WTC11 (cell line): ENCODE data around the gene SNX7.

ENCODE experiments used
- CTCF ChIP-seq: fragments of 200-600 bp; IDR thresholded peaks from 2 replicates; pipeline ENCODE4 v1.8.0; 2022; ENCODE audit warnings: antibody characterized with exemption
- GABPB1 ChIP-seq: sonication (generic); formaldehyde crosslinking; IDR thresholded peaks from 2 replicates; pipeline ENCODE4 v1.8.1; 2023; ENCODE audit warnings: mild to moderate bottlenecking, missing genetic modification reagents
- GRHL2 ChIP-seq: fragments of 250-450 bp; sonication (Bioruptor Pico); IDR thresholded peaks from 2 replicates; pipeline ENCODE4 v1.8.0; 2022; ENCODE audit warnings: mild to moderate bottlenecking, moderate library complexity; ENCODE audit not compliant: insufficient replicate concordance, severe bottlenecking
- JAZF1 ChIP-seq: fragments of 250-450 bp; sonication (Bioruptor Pico); IDR thresholded peaks from 2 replicates; pipeline ENCODE4 v1.9.0; 2021; ENCODE audit warnings: moderate library complexity, mild to moderate bottlenecking, inconsistent platforms
- JUN ChIP-seq: sonication (generic); formaldehyde crosslinking; IDR thresholded peaks from 2 replicates; pipeline ENCODE4 v1.8.0; 2023; ENCODE audit warnings: mild to moderate bottlenecking, missing genetic modification reagents
- MAX ChIP-seq: sonication (generic); formaldehyde crosslinking; IDR thresholded peaks from 2 replicates; pipeline ENCODE4 v1.8.0; 2022; ENCODE audit warnings: mild to moderate bottlenecking, missing genetic modification reagents
- NR2C2 ChIP-seq: sonication (generic); formaldehyde crosslinking; IDR thresholded peaks from 2 replicates; pipeline ENCODE4 v1.8.0; 2022; ENCODE audit warnings: mild to moderate bottlenecking, missing genetic modification reagents
- SMAD3 ChIP-seq: sonication (generic); formaldehyde crosslinking; IDR thresholded peaks from 2 replicates; pipeline ENCODE4 v1.8.0; 2022; ENCODE audit warnings: missing genetic modification reagents, mild to moderate bottlenecking, borderline replicate concordance
- STAT6 ChIP-seq: sonication (generic); formaldehyde crosslinking; conservative IDR thresholded peaks from 2 replicates; pipeline ENCODE4 v1.8.1; 2023; ENCODE audit warnings: mild to moderate bottlenecking, low read depth, missing genetic modification reagents, moderate library complexity
- TP53 ChIP-seq: sonication (generic); formaldehyde crosslinking; IDR thresholded peaks from 2 replicates; pipeline ENCODE4 v1.8.1; 2023; ENCODE audit warnings: mild to moderate bottlenecking, missing genetic modification reagents
- ZNF317 ChIP-seq: sonication (generic); formaldehyde crosslinking; IDR thresholded peaks from 2 replicates; pipeline ENCODE4 v1.8.1; 2023; ENCODE audit warnings: low read depth, mild to moderate bottlenecking, moderate library complexity, missing genetic modification reagents, borderline replicate concordance
- ZNF416 ChIP-seq: fragments of 250-450 bp; sonication (Bioruptor Pico); IDR thresholded peaks from 2 replicates; pipeline ENCODE4 v1.9.0; 2021; ENCODE audit warnings: mild to moderate bottlenecking, inconsistent platforms

- no peak for TF ChIP-seq JAZF1 (CRISPR knock-in tag)
- TF ChIP-seq CTCF = no peak
- no peak for TF ChIP-seq JUN
- TF ChIP-seq ZNF317 (CRISPR knock-in tag) = no peak
- TF ChIP-seq GRHL2 (CRISPR knock-in tag) = no peak
- TF ChIP-seq STAT6 (CRISPR knock-in tag) = no peak
- TF ChIP-seq ZNF416 = no peak
- TF ChIP-seq SMAD3 (CRISPR knock-in tag) = no peak
- no peak for TF ChIP-seq MAX (CRISPR knock-in tag)
- no peak for TF ChIP-seq GABPB1 (CRISPR knock-in tag)
- TF ChIP-seq TP53 (CRISPR knock-in tag) = no peak
- no peak for TF ChIP-seq NR2C2
Observed at GRCh38 chr1:98781906-98782305, 120.4 kb downstream of the SNX7 start.
